ENCODE results near the gene MLC1.

Gene MLC1

GRCh38 chr22:50085211-50085972, at the start of gene MLC1:
TSS of gene MLC1 (minus strand) at chr22:50085426. CDS start at chr22:50084902, 524 bp downstream.
- no peak for DNase-seq

GRCh38 chr22:50134481-50134880, 49.3 kb upstream of the MLC1 start:
- DNase-seq, result no peak

DNA sequence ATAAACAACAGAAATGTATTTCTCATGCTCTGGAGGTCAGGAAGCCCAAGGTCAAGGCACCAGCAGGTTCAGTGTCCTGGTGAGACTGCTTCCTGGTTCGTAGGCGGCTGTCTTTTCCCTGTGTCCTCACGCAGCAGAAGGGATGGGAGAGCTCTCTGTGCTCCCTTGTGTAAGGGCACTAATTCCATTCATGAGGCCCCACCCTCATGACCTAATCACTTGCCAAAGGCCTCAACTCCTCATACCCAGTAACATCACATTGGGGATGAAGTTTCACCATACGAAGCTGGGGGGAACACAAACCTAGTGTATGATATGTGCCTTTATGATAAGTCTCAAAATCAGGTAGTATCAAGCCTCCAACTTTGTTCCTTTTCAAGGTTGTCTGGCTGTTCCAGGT, 46.7 kb upstream of the MLC1 start:
- no peak for DNase-seq

- no peak for DNase-seq
Measured at GRCh38 chr22:50129121-50129736, 44.0 kb upstream of the MLC1 start.

DNA sequence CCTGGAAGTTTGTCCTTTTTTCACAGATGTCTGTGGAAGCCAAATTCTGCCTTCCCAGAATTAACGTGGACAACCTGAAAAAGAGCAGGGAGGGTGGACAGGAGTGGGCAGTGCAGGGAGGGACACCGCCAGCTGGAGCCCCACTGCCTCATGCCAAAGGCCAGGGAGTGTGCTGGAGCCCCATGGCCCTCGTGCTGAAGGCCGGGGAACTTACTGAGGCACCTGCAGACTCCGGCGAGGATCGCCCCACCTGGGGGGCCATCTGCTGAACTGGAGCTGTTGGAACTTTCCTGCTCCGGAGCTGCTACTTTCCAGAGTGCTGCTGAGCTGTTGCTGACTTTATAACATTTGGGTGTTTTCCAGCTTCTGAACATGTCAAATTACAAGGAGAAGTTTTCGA, 39.8 kb upstream of the MLC1 start:
- DNase-seq, result no peak

GRCh38 chr22:50123119-50123518, 37.9 kb upstream of the MLC1 start:
- no peak for DNase-seq

DNA sequence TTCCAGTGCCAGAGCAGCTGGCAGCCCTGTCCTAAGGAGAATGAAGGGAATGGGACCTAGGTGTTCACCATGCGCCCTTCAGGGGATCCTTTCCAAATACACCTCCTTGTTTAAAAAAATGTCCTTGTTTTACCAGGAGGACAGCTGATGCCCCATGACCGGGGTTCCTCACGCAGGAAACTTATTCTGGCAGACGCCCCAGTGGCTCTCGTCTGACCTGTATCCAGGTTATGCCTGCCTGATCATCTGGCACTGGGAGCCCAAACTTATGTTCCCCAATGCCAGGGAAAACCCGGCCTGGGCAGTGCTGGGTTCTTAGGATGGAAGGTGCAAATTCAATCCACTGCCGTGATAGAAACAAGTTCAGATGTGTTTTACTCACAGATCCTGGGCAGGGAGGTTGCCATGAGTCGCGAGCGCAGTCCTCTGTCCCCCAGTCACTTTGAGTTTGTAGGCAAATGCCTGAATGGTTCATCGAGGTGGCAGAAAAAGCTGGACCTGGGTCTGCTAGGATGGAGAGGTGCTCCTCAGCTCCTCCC, 36.0 kb upstream of the MLC1 start:
- no peak for DNase-seq

DNA sequence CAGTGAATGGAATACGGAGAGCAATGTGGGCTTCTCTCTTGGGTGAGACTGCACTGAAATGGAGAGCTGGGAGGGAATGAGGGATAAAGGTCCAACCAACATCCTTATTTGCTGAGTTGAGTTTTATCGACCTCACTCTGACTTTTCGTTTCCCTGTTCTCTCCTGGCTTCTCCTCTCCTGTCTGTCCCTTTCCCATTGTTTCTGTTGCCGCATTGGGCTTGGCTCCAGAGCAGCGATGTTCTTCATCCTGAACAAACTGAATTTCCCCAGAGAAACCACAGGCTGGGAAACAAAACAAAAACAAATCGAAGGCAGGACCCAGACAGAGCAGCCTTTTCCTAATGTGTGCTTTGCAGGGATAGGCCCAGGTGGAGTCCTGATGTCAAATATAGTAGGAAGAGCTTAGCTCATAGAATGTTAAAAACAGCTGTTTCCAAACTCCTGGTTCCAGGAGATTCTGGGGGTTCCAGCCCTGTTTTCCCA, 34.6 kb upstream of the MLC1 start:
- no peak for DNase-seq

DNA sequence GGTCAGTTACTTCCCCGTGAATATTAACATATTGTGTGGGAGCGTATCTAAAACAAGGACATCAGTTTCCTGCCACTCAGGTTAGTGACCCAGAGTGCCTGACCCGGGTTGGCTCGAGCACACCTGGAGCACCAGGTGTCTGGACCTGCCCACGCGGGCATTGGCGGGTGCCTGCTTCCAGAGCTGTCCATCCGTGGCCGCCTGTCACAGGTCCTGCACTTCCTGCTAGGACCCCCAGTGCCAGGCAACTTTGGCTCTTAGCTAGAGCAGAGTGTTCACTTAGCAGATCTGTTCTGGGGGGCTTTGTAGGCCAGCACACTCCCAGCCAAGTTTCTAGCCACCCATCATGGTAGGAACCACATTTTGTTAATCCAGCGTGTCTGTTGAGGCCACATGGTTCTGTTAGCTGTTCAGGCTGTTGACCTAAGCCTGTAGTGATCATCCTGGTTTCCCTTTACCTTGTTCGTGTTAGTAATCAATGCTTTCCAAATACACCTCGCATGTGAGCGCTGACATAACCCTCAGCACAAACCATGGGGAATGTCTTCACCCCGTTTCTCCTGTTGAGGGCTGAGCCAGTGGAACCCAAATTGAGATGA, 34.0 kb upstream of the MLC1 start:
- no peak for DNase-seq

DNA sequence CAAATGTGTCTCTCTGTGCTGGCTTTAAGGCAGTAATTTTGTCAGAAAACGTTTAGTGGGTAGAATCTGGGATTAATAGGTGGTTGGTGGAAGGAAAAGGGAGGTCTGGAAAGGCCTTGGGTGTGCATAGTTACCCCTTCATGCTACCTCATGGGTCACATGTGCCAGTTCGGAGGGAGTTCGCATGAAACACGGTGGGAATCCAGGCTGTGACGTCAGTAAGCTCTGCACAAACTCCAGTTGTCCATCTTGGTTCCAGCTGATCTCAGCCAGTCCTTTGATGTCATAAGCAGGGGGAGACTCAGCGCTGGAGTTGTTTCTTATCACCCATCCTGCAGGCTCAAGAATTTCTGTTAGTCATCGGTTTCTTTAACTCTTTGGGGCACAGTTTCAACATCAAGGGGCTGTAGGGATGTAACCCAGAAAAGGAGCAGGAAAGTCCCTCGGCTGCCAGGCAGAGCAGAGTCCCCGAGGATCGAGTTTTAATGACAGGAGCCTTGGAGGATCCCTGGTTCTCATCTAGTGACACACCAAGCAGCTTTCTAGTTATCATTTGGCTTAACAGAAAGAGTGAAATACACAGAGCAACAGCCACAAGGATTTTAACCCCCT, 33.4 kb upstream of the MLC1 start:
- DNase-seq, result no peak

- no peak for DNase-seq
Measured at GRCh38 chr22:50118129-50118528, 32.9 kb upstream of the MLC1 start.

DNA sequence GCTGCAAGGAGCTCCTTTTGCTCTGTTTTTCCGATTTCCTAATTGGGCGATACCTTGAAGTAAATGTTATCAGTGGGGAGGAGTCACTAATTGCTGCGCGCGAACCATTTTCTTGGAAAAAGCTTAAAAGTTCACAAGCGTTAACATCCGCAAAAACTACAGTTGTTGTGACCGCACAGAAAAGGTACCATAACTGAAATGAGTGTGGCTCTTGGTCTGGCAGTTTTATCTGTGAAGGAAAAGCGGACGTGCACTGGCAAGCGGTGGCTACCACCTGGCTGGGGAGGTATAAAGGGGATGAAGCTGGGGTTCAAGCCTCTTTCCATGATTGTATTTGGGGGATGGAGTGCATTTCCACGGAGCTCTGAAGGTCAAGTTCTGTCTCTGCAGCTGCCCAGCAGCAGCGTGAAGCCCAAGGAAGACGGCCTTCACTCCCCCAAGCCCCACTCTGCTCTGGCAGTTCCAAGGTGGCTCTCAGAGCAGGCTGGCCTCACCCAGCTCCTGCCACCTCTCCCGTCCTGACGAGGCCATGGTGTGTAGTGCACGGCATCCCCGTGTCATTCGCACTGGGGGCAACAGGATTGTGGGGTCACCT, 32.0 kb upstream of the MLC1 start:
- no peak for DNase-seq

DNA sequence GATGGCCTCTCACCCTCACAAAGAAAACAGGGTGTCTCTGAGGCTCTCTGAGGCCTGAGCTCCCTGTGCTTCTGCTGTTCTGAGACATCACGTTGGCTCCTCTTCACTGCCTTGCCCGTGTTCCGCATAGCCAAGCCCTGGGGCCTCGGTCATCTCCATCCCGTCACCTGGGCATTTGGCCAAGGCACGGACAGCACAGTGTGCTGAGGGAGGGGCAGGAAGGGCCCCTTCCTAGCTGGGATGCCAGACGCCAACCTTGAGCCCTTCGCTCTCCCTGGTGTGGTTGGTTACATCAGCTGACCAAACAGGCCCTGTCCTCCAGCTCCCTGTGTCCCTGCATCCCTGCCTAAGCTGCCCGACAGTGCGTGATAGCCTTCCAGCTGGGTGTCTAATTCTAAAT, 30.5 kb upstream of the MLC1 start:
- no peak for DNase-seq

GRCh38 chr22:50114221-50115021, 29.2 kb upstream of the MLC1 start:
- no peak for DNase-seq

- no peak for DNase-seq
Measured at GRCh38 chr22:50112151-50113118, 27.2 kb upstream of the MLC1 start.

- DNase-seq, result no peak
Measured at GRCh38 chr22:50111056-50111455, 25.8 kb upstream of the MLC1 start.

- no peak for DNase-seq
Measured at GRCh38 chr22:50107529-50107928, 22.3 kb upstream of the MLC1 start.

DNA sequence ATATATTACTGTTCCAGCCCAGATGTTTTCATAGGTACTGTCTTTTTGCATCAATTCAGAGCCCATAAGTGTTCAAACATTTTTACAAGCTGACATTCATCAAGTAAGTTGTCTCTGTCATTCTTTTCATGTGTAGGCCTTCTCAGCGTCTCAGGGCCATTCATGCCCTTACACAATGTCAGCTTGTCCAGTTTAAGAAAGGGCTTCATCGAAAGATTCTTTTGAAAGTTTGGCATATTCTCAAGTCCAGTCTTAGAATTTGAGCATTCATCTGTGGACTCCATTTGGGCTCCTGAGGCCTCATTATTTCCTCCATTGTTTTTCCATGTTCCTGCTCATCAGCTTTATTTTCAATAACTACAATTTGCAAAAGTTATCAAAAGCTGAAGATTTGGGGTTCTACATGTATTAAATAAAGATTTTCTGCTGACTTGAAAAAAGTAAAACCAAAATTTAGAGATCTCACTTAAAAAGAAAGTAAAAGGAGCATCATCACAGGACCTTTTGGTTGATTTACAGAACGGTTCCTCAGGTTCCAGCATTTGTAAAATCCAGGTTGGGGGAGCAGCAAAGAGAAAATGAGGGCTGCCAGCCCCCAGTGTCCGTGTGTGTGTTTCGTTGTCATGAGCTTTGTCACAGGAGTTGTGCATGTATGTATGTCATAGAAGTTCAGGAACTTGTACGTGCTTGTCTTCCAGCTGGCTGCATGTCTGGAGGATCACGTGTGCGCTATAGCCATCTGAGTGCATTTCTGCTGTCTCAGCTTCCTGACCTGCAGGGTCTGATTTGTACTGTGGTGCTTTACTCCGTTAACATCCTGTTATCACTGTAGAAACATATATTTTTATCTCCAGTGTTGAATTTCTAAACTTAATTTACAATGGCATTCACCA, 20.2 kb upstream of the MLC1 start:
- DNase-seq, result no peak

DNA sequence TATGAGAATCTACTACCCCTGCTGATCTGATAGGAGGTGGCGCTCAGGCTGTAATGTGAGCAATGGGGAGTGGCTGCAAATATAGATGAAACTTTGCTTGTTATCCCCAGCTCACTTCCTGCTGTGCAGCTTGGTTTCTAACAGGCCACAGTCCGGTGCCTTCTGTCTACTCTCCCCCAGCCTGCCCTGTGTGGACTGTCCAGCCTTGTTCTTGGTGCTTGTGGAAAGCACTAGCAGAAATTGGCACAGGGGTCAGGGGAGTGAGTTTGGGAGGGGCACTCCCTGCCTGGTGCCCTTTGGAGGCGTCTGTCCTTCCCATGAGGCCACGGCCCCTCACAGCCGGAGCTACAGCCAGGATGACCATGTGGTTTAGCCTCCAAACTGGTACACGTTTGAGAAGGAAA, 18.9 kb upstream of the MLC1 start:
- no peak for DNase-seq

DNA sequence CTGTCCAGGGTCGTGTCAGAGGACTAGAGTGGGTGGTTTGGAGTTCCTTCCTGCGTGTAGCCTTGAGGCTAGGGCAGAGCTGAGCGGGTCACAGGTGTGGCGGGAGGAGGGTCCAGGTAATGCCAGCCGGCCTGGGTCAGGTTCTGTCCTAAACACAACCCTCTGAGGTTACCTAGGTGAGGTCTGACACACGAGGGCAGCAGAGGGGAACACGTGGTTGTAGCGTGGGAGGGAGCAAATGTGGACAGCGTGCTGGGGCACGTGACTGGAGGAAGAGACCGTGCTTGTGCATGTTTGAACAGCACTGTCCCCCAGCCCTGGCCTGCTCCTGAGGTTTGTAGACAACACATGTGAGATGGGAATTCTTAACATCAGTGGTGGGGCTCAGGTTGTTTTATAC, 17.7 kb upstream of the MLC1 start:
- no peak for DNase-seq

Data from NCI-H446 (cell line).